Measurements from ENCODE around the gene DCAKD.

DNA sequence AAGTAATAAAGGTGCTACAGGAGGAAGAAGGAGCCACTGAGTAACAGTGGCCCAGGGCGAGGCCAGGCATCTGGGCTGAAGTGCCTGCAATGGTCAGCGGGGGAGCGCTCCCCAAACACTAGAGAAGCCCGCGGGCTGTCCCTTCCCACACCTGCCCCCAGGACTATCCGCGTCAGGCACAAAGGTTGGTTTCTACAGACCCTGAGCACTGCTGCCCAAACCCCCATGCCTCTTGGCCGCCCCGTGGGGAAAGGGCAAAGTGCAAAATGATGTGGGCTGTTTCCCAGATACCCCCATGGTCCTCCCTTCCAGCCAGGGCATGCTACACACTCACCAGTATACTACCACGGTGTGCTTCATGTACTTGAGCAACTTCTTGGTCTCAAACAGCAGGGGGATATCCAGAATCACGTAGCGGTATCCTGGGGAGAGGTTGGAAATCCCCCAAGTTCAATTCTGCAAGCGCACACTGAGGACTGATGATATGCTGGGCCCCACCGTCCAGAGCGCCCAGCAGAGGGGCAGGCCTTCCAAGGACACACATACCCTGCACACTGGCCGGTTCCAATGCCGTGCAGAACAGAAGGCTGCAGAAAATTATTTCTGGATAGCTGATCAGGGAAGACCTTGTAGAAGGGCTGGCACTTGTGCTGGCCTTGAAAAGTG is 21.5 kb downstream of the DCAKD start:
- TF ChIP-seq, protein P1, sequence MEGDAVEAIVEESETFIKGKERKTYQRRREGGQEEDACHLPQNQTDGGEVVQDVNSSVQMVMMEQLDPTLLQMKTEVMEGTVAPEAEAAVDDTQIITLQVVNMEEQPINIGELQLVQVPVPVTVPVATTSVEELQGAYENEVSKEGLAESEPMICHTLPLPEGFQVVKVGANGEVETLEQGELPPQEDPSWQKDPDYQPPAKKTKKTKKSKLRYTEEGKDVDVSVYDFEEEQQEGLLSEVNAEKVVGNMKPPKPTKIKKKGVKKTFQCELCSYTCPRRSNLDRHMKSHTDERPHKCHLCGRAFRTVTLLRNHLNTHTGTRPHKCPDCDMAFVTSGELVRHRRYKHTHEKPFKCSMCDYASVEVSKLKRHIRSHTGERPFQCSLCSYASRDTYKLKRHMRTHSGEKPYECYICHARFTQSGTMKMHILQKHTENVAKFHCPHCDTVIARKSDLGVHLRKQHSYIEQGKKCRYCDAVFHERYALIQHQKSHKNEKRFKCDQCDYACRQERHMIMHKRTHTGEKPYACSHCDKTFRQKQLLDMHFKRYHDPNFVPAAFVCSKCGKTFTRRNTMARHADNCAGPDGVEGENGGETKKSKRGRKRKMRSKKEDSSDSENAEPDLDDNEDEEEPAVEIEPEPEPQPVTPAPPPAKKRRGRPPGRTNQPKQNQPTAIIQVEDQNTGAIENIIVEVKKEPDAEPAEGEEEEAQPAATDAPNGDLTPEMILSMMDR (IDR thresholded peaks at IDR 0.05 in 4 of 5, conservative IDR thresholded peaks at IDR 0.05 in 1 of 5), result no peak
- TF ChIP-seq POLR2A (IDR thresholded peaks at IDR 0.05), result no peak
